HCT116 (cell line): ENCODE measurements around the gene ZNF165.

ENCODE experiments used
- ELF1 ChIP-seq: IDR thresholded peaks from 2 replicates; pipeline ENCODE4 v1.6.1; 2012; ENCODE audit warnings: low read depth, borderline replicate concordance
- EZH2 ChIP-seq: fragments of 200-600 bp; sonication (generic); IDR thresholded peaks from 2 replicates; pipeline ENCODE4 v1.6.1; 2017; ENCODE audit warnings: antibody characterized with exemption, mixed run types
- EZH2phosphoT487 ChIP-seq: fragments of 200-600 bp; IDR thresholded peaks from 2 replicates; pipeline ENCODE4 v1.6.1; 2018; ENCODE audit warnings: antibody characterized with exemption, borderline replicate concordance
- POLR2A ChIP-seq: IDR thresholded peaks from 2 replicates; pipeline ENCODE4 v1.7.0; 2011; ENCODE audit warnings: borderline replicate concordance; ENCODE audit not compliant: insufficient read depth, insufficient read length; ENCODE audit errors: extremely low read depth
- POLR2AphosphoS5 ChIP-seq: IDR thresholded peaks from 2 replicates; pipeline ENCODE4 v1.6.1; 2011; ENCODE audit warnings: mild to moderate bottlenecking, low read depth, low read length, moderate library complexity
- RAD21 ChIP-seq: IDR thresholded peaks from 2 replicates; pipeline ENCODE4 v1.6.1; 2012; ENCODE audit warnings: low read depth, mild to moderate bottlenecking
- SIN3A ChIP-seq: IDR thresholded peaks from 2 replicates; pipeline ENCODE4 v1.6.1; 2012; ENCODE audit warnings: low read depth
- SRF ChIP-seq: IDR thresholded peaks from 2 replicates; pipeline ENCODE4 v1.6.1; 2012; ENCODE audit warnings: low read depth
- TCF7L2 ChIP-seq: IDR thresholded peaks from 2 replicates; pipeline ENCODE4 v1.7.0; 2011; ENCODE audit warnings: borderline replicate concordance, inconsistent platforms; ENCODE audit not compliant: insufficient read depth, insufficient read length; ENCODE audit errors: extremely low read depth
- ZNF274 ChIP-seq: fragments of 200-500 bp; sonication (Bioruptor generic); IDR thresholded peaks from 2 replicates; pipeline ENCODE4 v1.6.1; 2014; ENCODE audit warnings: mild to moderate bottlenecking, low read depth, low read length, inconsistent platforms
- TF ChIP-seq, protein P1 (sequence below), 3 experiments: fragments of 200-600 bp in 1 of 3; sonication (generic) in 1 of 3; IDR thresholded peaks in 2 of 3; conservative IDR thresholded peaks in 1 of 3; 2 replicates each; pipeline ENCODE4 v1.5.1; 2012 to 2017; ENCODE audit warnings: low read depth in 2 of 3, low read length in 2 of 3, antibody characterized with exemption in 1 of 3, borderline replicate concordance in 1 of 3, control low read depth in 1 of 3, mild to moderate bottlenecking in 1 of 3, mixed read lengths in 1 of 3, mixed run types in 1 of 3, moderate library complexity in 1 of 3; ENCODE audit not compliant: insufficient read depth in 1 of 3
- TF ChIP-seq, protein P2 (sequence below): IDR thresholded peaks from 2 replicates; pipeline ENCODE4 v1.6.1; 2012
- TF ChIP-seq, protein P3 (sequence below): IDR thresholded peaks from 2 replicates; pipeline ENCODE4 v1.6.1; 2012; ENCODE audit warnings: low read depth
- TF ChIP-seq, protein P4 (sequence below): IDR thresholded peaks from 2 replicates; pipeline ENCODE4 v1.6.1; 2011; ENCODE audit warnings: mild to moderate bottlenecking, low read length, moderate library complexity; ENCODE audit not compliant: insufficient replicate concordance; ENCODE audit errors: extremely low read depth

DNA sequence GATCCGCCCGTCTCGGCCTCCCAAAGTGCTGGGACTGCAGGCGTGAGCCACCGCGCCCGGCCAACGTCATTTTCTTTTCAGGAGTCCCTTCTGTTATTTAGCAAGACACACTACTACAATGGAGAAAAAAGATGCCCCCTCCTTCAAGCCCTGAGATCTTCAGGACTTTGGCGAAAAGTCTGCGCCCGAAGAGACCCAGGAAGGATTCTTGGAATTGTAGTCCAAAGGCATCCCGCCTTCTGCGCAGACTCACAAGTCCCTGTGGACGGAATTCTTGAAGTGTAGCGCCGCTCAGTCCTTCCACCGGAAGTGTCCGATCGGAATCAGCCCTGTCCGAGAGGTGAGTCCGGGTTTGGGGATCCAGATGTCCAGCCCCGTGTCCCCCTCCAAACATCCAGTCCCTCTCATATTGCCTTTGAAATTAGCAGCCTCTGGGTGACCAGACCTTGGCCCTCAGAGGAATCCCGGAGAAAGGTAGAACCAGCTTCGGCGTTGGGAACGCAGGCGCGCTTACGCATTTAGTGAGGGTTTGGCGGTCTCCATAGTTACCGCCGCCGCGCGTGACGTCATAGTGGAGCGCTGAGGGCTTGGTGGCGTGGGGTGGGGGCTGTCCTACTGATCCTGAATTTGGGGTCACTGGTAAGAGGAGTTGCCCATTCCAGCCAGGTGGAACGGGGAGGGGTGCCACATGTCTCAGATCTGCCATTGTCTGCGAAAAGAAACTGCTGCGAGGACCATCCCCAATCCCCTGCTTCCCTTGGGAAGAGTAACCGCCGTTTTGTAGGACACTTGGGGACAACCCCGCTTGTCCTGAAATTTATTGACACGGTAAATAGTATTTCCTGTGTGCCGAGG lies 490 bp downstream of the ZNF165 start:
- TF ChIP-seq ELF1 (peak; percentile 61; the same call in 1 of the 2 replicates), RAD21 (no peak), ZNF274 (no peak), POLR2A (no peak), EZH2phosphoT487 (no peak), EZH2 (no peak), TCF7L2 (peak; percentile 10), SRF (peak; percentile 87), POLR2AphosphoS5 (peak; percentile 54), SIN3A (peak; percentile 87)
- TF ChIP-seq, protein P1, sequence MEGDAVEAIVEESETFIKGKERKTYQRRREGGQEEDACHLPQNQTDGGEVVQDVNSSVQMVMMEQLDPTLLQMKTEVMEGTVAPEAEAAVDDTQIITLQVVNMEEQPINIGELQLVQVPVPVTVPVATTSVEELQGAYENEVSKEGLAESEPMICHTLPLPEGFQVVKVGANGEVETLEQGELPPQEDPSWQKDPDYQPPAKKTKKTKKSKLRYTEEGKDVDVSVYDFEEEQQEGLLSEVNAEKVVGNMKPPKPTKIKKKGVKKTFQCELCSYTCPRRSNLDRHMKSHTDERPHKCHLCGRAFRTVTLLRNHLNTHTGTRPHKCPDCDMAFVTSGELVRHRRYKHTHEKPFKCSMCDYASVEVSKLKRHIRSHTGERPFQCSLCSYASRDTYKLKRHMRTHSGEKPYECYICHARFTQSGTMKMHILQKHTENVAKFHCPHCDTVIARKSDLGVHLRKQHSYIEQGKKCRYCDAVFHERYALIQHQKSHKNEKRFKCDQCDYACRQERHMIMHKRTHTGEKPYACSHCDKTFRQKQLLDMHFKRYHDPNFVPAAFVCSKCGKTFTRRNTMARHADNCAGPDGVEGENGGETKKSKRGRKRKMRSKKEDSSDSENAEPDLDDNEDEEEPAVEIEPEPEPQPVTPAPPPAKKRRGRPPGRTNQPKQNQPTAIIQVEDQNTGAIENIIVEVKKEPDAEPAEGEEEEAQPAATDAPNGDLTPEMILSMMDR (IDR thresholded peaks at IDR 0.05 in 2 of 3, conservative IDR thresholded peaks at IDR 0.05 in 1 of 3; ENCODE audit: borderline replicate concordance in 1 of 3, insufficient read depth in 1 of 3, low read depth in 2 of 3, low read length in 2 of 3): no peak
- TF ChIP-seq, protein P2, sequence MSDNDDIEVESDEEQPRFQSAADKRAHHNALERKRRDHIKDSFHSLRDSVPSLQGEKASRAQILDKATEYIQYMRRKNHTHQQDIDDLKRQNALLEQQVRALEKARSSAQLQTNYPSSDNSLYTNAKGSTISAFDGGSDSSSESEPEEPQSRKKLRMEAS: peak; percentile 89
- TF ChIP-seq, protein P3, sequence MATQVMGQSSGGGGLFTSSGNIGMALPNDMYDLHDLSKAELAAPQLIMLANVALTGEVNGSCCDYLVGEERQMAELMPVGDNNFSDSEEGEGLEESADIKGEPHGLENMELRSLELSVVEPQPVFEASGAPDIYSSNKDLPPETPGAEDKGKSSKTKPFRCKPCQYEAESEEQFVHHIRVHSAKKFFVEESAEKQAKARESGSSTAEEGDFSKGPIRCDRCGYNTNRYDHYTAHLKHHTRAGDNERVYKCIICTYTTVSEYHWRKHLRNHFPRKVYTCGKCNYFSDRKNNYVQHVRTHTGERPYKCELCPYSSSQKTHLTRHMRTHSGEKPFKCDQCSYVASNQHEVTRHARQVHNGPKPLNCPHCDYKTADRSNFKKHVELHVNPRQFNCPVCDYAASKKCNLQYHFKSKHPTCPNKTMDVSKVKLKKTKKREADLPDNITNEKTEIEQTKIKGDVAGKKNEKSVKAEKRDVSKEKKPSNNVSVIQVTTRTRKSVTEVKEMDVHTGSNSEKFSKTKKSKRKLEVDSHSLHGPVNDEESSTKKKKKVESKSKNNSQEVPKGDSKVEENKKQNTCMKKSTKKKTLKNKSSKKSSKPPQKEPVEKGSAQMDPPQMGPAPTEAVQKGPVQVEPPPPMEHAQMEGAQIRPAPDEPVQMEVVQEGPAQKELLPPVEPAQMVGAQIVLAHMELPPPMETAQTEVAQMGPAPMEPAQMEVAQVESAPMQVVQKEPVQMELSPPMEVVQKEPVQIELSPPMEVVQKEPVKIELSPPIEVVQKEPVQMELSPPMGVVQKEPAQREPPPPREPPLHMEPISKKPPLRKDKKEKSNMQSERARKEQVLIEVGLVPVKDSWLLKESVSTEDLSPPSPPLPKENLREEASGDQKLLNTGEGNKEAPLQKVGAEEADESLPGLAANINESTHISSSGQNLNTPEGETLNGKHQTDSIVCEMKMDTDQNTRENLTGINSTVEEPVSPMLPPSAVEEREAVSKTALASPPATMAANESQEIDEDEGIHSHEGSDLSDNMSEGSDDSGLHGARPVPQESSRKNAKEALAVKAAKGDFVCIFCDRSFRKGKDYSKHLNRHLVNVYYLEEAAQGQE: no peak
- TF ChIP-seq, protein P4, sequence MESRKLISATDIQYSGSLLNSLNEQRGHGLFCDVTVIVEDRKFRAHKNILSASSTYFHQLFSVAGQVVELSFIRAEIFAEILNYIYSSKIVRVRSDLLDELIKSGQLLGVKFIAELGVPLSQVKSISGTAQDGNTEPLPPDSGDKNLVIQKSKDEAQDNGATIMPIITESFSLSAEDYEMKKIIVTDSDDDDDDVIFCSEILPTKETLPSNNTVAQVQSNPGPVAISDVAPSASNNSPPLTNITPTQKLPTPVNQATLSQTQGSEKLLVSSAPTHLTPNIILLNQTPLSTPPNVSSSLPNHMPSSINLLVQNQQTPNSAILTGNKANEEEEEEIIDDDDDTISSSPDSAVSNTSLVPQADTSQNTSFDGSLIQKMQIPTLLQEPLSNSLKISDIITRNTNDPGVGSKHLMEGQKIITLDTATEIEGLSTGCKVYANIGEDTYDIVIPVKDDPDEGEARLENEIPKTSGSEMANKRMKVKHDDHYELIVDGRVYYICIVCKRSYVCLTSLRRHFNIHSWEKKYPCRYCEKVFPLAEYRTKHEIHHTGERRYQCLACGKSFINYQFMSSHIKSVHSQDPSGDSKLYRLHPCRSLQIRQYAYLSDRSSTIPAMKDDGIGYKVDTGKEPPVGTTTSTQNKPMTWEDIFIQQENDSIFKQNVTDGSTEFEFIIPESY: no peak
